NCI-H1930 (cell line): ENCODE results near the gene TSPEAR.
A peak's percentile ranks its signal among the peaks of the same experiment; 100 is the strongest.
"Not testable (repeated sequence)": the region's sequence is repeated elsewhere in the genome, so short reads cannot be mapped to it uniquely, and the experiment has no call there.

Experiments
- DNase-seq, 2 experiments: peaks; one replicate each; lab custom pipeline; 2025; lab: John Stamatoyannopoulos, UW

Gene TSPEAR

GRCh38 chr21:44585892-44586291, 125.5 kb downstream of the TSPEAR start:
- no peak for DNase-seq

- no peak for DNase-seq
Observed at GRCh38 chr21:44583800-44584147, 127.6 kb downstream of the TSPEAR start.

GRCh38 chr21:44583089-44583799, 128.1 kb downstream of the TSPEAR start:
- DNase-seq = no peak

GRCh38 chr21:44582055-44582454, 129.3 kb downstream of the TSPEAR start:
- no peak for DNase-seq

GRCh38 chr21:44581158-44581557, 130.2 kb downstream of the TSPEAR start:
- no peak for DNase-seq

- DNase-seq = not testable (repeated sequence)
Observed at GRCh38 chr21:44580231-44580821, 131.0 kb downstream of the TSPEAR start, which contains the start of gene KRTAP10-5. TSS of gene KRTAP10-5 (minus strand) at chr21:44580604. CDS start at chr21:44580578, 26 bp downstream.

GRCh38 chr21:44579833-44580144, 131.6 kb downstream of the TSPEAR start:
- DNase-seq = no peak

- no peak for DNase-seq
Observed at GRCh38 chr21:44579056-44579832, 132.1 kb downstream of the TSPEAR start.

GRCh38 chr21:44578371-44579055, 132.9 kb downstream of the TSPEAR start:
- no peak for DNase-seq

GRCh38 chr21:44576025-44576420, 135.3 kb downstream of the TSPEAR start:
- no peak for DNase-seq

- no peak for DNase-seq
Observed at GRCh38 chr21:44575307-44576024, 135.9 kb downstream of the TSPEAR start.

GRCh38 chr21:44574457-44575306, 136.7 kb downstream of the TSPEAR start:
- peak in 1 of 2 experiments; percentile 9 for DNase-seq

GRCh38 chr21:44573630-44574456, 137.5 kb downstream of the TSPEAR start, which contains the start of gene KRTAP10-4:
TSS of gene KRTAP10-4 (plus strand) at chr21:44573729. CDS start at chr21:44573759, 30 bp downstream.
- not testable (repeated sequence) for DNase-seq

GRCh38 chr21:44572959-44573583, 138.3 kb downstream of the TSPEAR start:
- DNase-seq = no peak

GRCh38 chr21:44571844-44572782, 139.3 kb downstream of the TSPEAR start:
- no peak for DNase-seq

- no peak for DNase-seq
Observed at GRCh38 chr21:44571296-44571695, 140.1 kb downstream of the TSPEAR start.

- no peak for DNase-seq
Observed at GRCh38 chr21:44569861-44570517, 141.4 kb downstream of the TSPEAR start.
